Measurements from ENCODE around the gene GLRA1.

Gene GLRA1

GRCh38 chr5:151935135-151935695 is 10.6 kb upstream of the GLRA1 start:
- no peak for TF ChIP-seq CTCF (IDR thresholded peaks at IDR 0.05; ENCODE audit: low read depth, low read length)
- TF ChIP-seq, protein P1, sequence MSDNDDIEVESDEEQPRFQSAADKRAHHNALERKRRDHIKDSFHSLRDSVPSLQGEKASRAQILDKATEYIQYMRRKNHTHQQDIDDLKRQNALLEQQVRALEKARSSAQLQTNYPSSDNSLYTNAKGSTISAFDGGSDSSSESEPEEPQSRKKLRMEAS (IDR thresholded peaks at IDR 0.05; ENCODE audit: low read depth, low read length), result no peak
- no peak for TF ChIP-seq POLR2A (IDR thresholded peaks at IDR 0.05; ENCODE audit: extremely low read depth, insufficient read length)
- TF ChIP-seq MYC (IDR thresholded peaks at IDR 0.05; ENCODE audit: low read depth, low read length), result no peak
- no peak overlapping the region for H3K4me3 ChIP-seq (ENCODE audit: low read depth, low read length)
- DNase-seq (ENCODE audit: low read depth), result no peak

DNA sequence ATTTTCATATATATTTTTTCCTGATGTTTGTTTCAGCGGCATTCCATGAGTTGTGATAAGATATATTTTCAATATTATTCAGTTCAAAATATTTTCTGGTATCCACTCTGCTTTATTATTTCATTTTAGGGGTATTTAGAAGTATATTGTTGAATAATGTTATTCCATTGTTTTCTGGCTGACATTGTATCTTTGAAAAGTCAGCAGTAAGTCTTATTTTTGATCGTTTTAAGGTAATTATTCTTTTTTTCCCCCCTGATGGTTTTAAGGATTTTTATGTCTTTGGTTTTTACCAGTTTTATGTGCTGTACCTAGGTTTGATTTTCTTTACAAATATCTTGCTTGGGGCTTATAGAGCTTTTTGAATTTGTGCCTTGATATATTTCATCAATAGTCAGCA is 6.6 kb upstream of the GLRA1 start:
- no peak overlapping the region for H3K4me3 ChIP-seq (ENCODE audit: low read depth, low read length)
- DNase-seq (ENCODE audit: low read depth), result no peak
- TF ChIP-seq, protein P1 (IDR thresholded peaks at IDR 0.05; ENCODE audit: low read depth, low read length), result no peak
- TF ChIP-seq CTCF (IDR thresholded peaks at IDR 0.05; ENCODE audit: low read depth, low read length), result no peak
- TF ChIP-seq MYC (IDR thresholded peaks at IDR 0.05; ENCODE audit: low read depth, low read length), result no peak
- TF ChIP-seq POLR2A (IDR thresholded peaks at IDR 0.05; ENCODE audit: extremely low read depth, insufficient read length), result no peak

GRCh38 chr5:151926188-151926587 is 1.5 kb upstream of the GLRA1 start:
- no peak for DNase-seq (ENCODE audit: low read depth)
- H3K4me3 ChIP-seq (ENCODE audit: low read depth, low read length), result no peak overlapping the region
- TF ChIP-seq CTCF (IDR thresholded peaks at IDR 0.05; ENCODE audit: low read depth, low read length) (no peak), POLR2A (IDR thresholded peaks at IDR 0.05; ENCODE audit: extremely low read depth, insufficient read length) (no peak), MYC (IDR thresholded peaks at IDR 0.05; ENCODE audit: low read depth, low read length) (no peak)
- TF ChIP-seq, protein P1 (IDR thresholded peaks at IDR 0.05; ENCODE audit: low read depth, low read length), result no peak

GRCh38 chr5:151925340-151925739 is 689 bp upstream of the GLRA1 start:
- H3K4me3 ChIP-seq (ENCODE audit: low read depth, low read length), result no peak overlapping the region
- no peak for DNase-seq (ENCODE audit: low read depth)
- TF ChIP-seq, protein P1 (IDR thresholded peaks at IDR 0.05; ENCODE audit: low read depth, low read length), result no peak
- TF ChIP-seq POLR2A (IDR thresholded peaks at IDR 0.05; ENCODE audit: extremely low read depth, insufficient read length), result no peak
- TF ChIP-seq CTCF (IDR thresholded peaks at IDR 0.05; ENCODE audit: low read depth, low read length), result no peak
- TF ChIP-seq MYC (IDR thresholded peaks at IDR 0.05; ENCODE audit: low read depth, low read length), result no peak

- DNase-seq (ENCODE audit: low read depth), result peak; percentile 51
- TF ChIP-seq, protein P1 (IDR thresholded peaks at IDR 0.05; ENCODE audit: low read depth, low read length), result no peak
- peak; percentile 53 for TF ChIP-seq CTCF (IDR thresholded peaks at IDR 0.05; ENCODE audit: low read depth, low read length)
- no peak overlapping the region for H3K4me3 ChIP-seq (ENCODE audit: low read depth, low read length)
Measured at GRCh38 chr5:151923866-151924476, 680 bp downstream of the GLRA1 start.
